ENCODE results near the gene RNF213.

Gene RNF213

GRCh38 chr17:80283116-80283852 lies 22.6 kb downstream of the RNF213 start:
- no peaks in the 10 kb centered on the region for H3F3A ChIP-seq (ENCODE audit: low read depth)
- no peaks in the 10 kb centered on the region for H3K9me3 ChIP-seq (ENCODE audit: insufficient read depth, low read depth, low read length)
- TF ChIP-seq EZH2phosphoT487 (IDR thresholded peaks at IDR 0.05; ENCODE audit: borderline replicate concordance) (no peak), CTCF (conservative IDR thresholded peaks at IDR 0.05; ENCODE audit: low read length) (no peak)
- H4K20me1 ChIP-seq (ENCODE audit: insufficient read depth, low read length, poor library complexity, severe bottlenecking) = peaks cover 2% of the 10 kb centered on the region
- H3K79me2 ChIP-seq (ENCODE audit: insufficient read depth, low read length) = no peaks in the 10 kb centered on the region; the same call in 1 of the 2 replicates
- H3K27me3 ChIP-seq (ENCODE audit: insufficient read depth, low read length, poor library complexity, severe bottlenecking) = no peaks in the 10 kb centered on the region
- H3K4me2 ChIP-seq (ENCODE audit: low read depth, low read length, poor library complexity, severe bottlenecking) = no peak overlapping the region
- no peak overlapping the region for H3K9ac ChIP-seq (ENCODE audit: low read depth, low read length, poor library complexity, severe bottlenecking)
- H3K4me1 ChIP-seq (ENCODE audit: insufficient read depth, low read length, poor library complexity, severe bottlenecking) = no peaks in the 10 kb centered on the region
- peaks cover 6% of the 10 kb centered on the region; the same call in 1 of the 2 replicates for H3K36me3 ChIP-seq (ENCODE audit: insufficient read depth, low read length)
- no peak overlapping the region for H3K4me3 ChIP-seq (ENCODE audit: low read length, poor library complexity, severe bottlenecking)
- H2AFZ ChIP-seq (ENCODE audit: low read length) = no peak overlapping the region
- H3K9me2 ChIP-seq (replicated peaks; ENCODE audit: low read depth, low read length) = no peaks in the 10 kb centered on the region

GRCh38 chr17:80284631-80285030 lies 24.0 kb downstream of the RNF213 start:
- TF ChIP-seq CTCF (conservative IDR thresholded peaks at IDR 0.05; ENCODE audit: low read length) (no peak), EZH2phosphoT487 (IDR thresholded peaks at IDR 0.05; ENCODE audit: borderline replicate concordance) (no peak)
- H3K4me2 ChIP-seq (ENCODE audit: low read depth, low read length, poor library complexity, severe bottlenecking) = no peak overlapping the region
- no peaks in the 10 kb centered on the region for H3K4me1 ChIP-seq (ENCODE audit: insufficient read depth, low read length, poor library complexity, severe bottlenecking)
- no peaks in the 10 kb centered on the region for H3F3A ChIP-seq (ENCODE audit: low read depth)
- H2AFZ ChIP-seq (ENCODE audit: low read length) = no peak overlapping the region
- no peaks in the 10 kb centered on the region; the same call in 1 of the 2 replicates for H3K79me2 ChIP-seq (ENCODE audit: insufficient read depth, low read length)
- peaks cover 12% of the 10 kb centered on the region; the same call in 1 of the 2 replicates for H3K36me3 ChIP-seq (ENCODE audit: insufficient read depth, low read length)
- H3K4me3 ChIP-seq (ENCODE audit: low read length, poor library complexity, severe bottlenecking) = no peak overlapping the region
- no peaks in the 10 kb centered on the region for H3K27me3 ChIP-seq (ENCODE audit: insufficient read depth, low read length, poor library complexity, severe bottlenecking)
- no peaks in the 10 kb centered on the region for H4K20me1 ChIP-seq (ENCODE audit: insufficient read depth, low read length, poor library complexity, severe bottlenecking)
- H3K9me3 ChIP-seq (ENCODE audit: insufficient read depth, low read depth, low read length) = no peaks in the 10 kb centered on the region
- H3K9me2 ChIP-seq (replicated peaks; ENCODE audit: low read depth, low read length) = no peaks in the 10 kb centered on the region
- H3K9ac ChIP-seq (ENCODE audit: low read depth, low read length, poor library complexity, severe bottlenecking) = no peak overlapping the region

- H3K4me2 ChIP-seq (ENCODE audit: low read depth, low read length, poor library complexity, severe bottlenecking) = no peak overlapping the region
- no peaks in the 10 kb centered on the region for H3K9me2 ChIP-seq (replicated peaks; ENCODE audit: low read depth, low read length)
- H4K20me1 ChIP-seq (ENCODE audit: insufficient read depth, low read length, poor library complexity, severe bottlenecking) = no peaks in the 10 kb centered on the region
- H3K9ac ChIP-seq (ENCODE audit: low read depth, low read length, poor library complexity, severe bottlenecking) = no peak overlapping the region
- H3F3A ChIP-seq (ENCODE audit: low read depth) = no peaks in the 10 kb centered on the region
- H3K4me3 ChIP-seq (ENCODE audit: low read length, poor library complexity, severe bottlenecking) = no peak overlapping the region
- H3K36me3 ChIP-seq (ENCODE audit: insufficient read depth, low read length) = peaks cover 19% of the 10 kb centered on the region; the same call in 1 of the 2 replicates
- TF ChIP-seq CTCF (conservative IDR thresholded peaks at IDR 0.05; ENCODE audit: low read length) (no peak), EZH2phosphoT487 (IDR thresholded peaks at IDR 0.05; ENCODE audit: borderline replicate concordance) (no peak)
- H3K27me3 ChIP-seq (ENCODE audit: insufficient read depth, low read length, poor library complexity, severe bottlenecking) = no peaks in the 10 kb centered on the region
- no peak overlapping the region for H2AFZ ChIP-seq (ENCODE audit: low read length)
- no peaks in the 10 kb centered on the region for H3K9me3 ChIP-seq (ENCODE audit: insufficient read depth, low read depth, low read length)
- no peaks in the 10 kb centered on the region; the same call in 1 of the 2 replicates for H3K79me2 ChIP-seq (ENCODE audit: insufficient read depth, low read length)
- H3K4me1 ChIP-seq (ENCODE audit: insufficient read depth, low read length, poor library complexity, severe bottlenecking) = no peaks in the 10 kb centered on the region
Observed at GRCh38 chr17:80285237-80285920, 24.7 kb downstream of the RNF213 start.
